HCT116 (cell line): ENCODE results near the gene FBRS. TPM values are rescaled to one million over a fixed set of nuclear protein-coding genes. Genes with fewer than 3 reads are reported as not detected.

Source experiments
- ATAC-seq: fragments of 200-7000 bp; cut with Tn5 transposase; 2 replicates; pipeline ENCODE4 v1.9.1; 2020; ENCODE audit warnings: mild to moderate bottlenecking, moderate library complexity
- BruUV-seq: library from RNA; stranded (reverse); fragments of 400-500 nt; replicated peaks from 2 replicates; lab custom pipeline; 2021; lab: Mats Ljungman, UMichigan
- CTCF ChIA-PET: fragments of 300-600 bp; sonication (Branson Sonifier 250); formaldehyde crosslinking; loops from one replicate; lab custom pipeline; 2021; ENCODE audit warnings: antibody characterized with exemption; lab: Charles Lee
- POLR2A ChIA-PET: fragments of 300-600, 350-600 bp; sonication (Branson Sonifier 250); formaldehyde crosslinking; loops from one replicate; lab custom pipeline; 2021; ENCODE audit warnings: antibody characterized with exemption; lab: Charles Lee
- RAD21 ChIA-PET, 2 experiments: fragments of 300-600 bp; sonication (Branson Sonifier 250); formaldehyde crosslinking; loops; one replicate each; lab custom pipeline; 2023; ENCODE audit warnings: low total read pairs in 2 of 2; ENCODE audit not compliant: uncharacterized antibody in 2 of 2, unreplicated experiment in 2 of 2, low non-redundant PET in 1 of 2; lab: Charles Lee
- DNase-seq: peaks from one replicate; pipeline ENCODE4 v3.0.0-alpha.2; 2010; ENCODE audit warnings: low read depth, low spot score
- H2AFZ ChIP-seq: fragments of 200-600 bp; shearing (Covaris generic), sonication (generic); 2 replicates; pipeline ENCODE4 v1.6.1; 2017; ENCODE audit warnings: low read depth, mixed run types, mixed read lengths, antibody characterized with exemption, low read length; ENCODE audit not compliant: poor library complexity, severe bottlenecking
- H3K27ac ChIP-seq: 2 replicates; pipeline ENCODE4 v1.5.1; 2012; ENCODE audit warnings: low read depth, low read length
- H3K27me3 ChIP-seq: fragments of 200-600 bp; sonication (generic); 2 replicates; pipeline ENCODE4 v1.6.1; 2016; ENCODE audit warnings: mixed run types, low read length, mixed read lengths; ENCODE audit not compliant: insufficient read depth
- H3K36me3 ChIP-seq, 2 experiments: fragments of 200-500 bp in 1 of 2; fragments of 200-600 bp in 1 of 2; sonication (Bioruptor generic) in 1 of 2; sonication (generic) in 1 of 2; 2 replicates each; pipeline versions ENCODE4 v1.5.1 to v1.6.1; 2014 to 2016; ENCODE audit warnings: low read length in 2 of 2, inconsistent platforms in 1 of 2, mixed read lengths in 1 of 2, mixed run types in 1 of 2; ENCODE audit not compliant: insufficient read depth in 2 of 2, control insufficient read depth in 1 of 2
- H3K4me1 ChIP-seq, 2 experiments: fragments of 200-600 bp in 1 of 2; sonication (generic) in 1 of 2; 2 replicates each; pipeline versions ENCODE4 v1.5.1 to v1.6.1; 2012 to 2017; ENCODE audit warnings: low read length in 2 of 2, inconsistent platforms in 1 of 2, mild to moderate bottlenecking in 1 of 2, mixed read lengths in 1 of 2, mixed run types in 1 of 2, moderate library complexity in 1 of 2; ENCODE audit not compliant: insufficient read depth in 2 of 2, control insufficient read depth in 1 of 2
- H3K4me2 ChIP-seq: fragments of 200-600 bp; sonication (generic); 2 replicates; pipeline ENCODE4 v1.6.1; 2017; ENCODE audit warnings: mixed run types, low read length, mixed read lengths
- H3K4me3 ChIP-seq, 2 experiments: fragments of 200-600 bp in 1 of 2; sonication (generic) in 1 of 2; replicated peaks in 1 of 2; 2 replicates each; pipeline ENCODE4 v1.5.1; 2011 to 2016; ENCODE audit warnings: low read length in 2 of 2, control low read depth in 1 of 2, low read depth in 1 of 2, mild to moderate bottlenecking in 1 of 2, mixed read lengths in 1 of 2, mixed run types in 1 of 2
- H3K79me2 ChIP-seq: fragments of 200-600 bp; sonication (generic); 2 replicates; pipeline ENCODE4 v1.6.1; 2017; ENCODE audit warnings: mild to moderate bottlenecking, mixed run types, low read length, moderate library complexity, mixed read lengths; ENCODE audit not compliant: insufficient read depth
- H3K9ac ChIP-seq: fragments of 200-600 bp; sonication (generic); 2 replicates; pipeline ENCODE4 v1.6.1; 2016; ENCODE audit warnings: low read length, mixed read lengths
- H3K9me2 ChIP-seq: fragments of 200-600 bp; sonication (generic), shearing (Covaris generic); 2 replicates; pipeline ENCODE4 v1.6.1; 2017; ENCODE audit warnings: mixed run types, mild to moderate bottlenecking, moderate library complexity; ENCODE audit not compliant: insufficient read depth
- H3K9me3 ChIP-seq, 2 experiments: fragments of 200-500 bp in 1 of 2; fragments of 200-600 bp in 1 of 2; sonication (Bioruptor generic) in 1 of 2; sonication (generic) in 1 of 2; 2 replicates each; pipeline ENCODE4 v1.6.1; 2014 to 2017; ENCODE audit warnings: low read length in 2 of 2, mixed read lengths in 2 of 2, inconsistent platforms in 1 of 2, low read depth in 1 of 2, mild to moderate bottlenecking in 1 of 2, mixed run types in 1 of 2, moderate library complexity in 1 of 2; ENCODE audit not compliant: control insufficient read depth in 1 of 2, insufficient read depth in 1 of 2
- H4K20me1 ChIP-seq: fragments of 200-600 bp; sonication (generic), shearing (Covaris generic); 2 replicates; pipeline ENCODE4 v1.6.1; 2017; ENCODE audit warnings: mixed run types, mild to moderate bottlenecking, moderate library complexity; ENCODE audit not compliant: insufficient read depth
- CEBPB ChIP-seq: IDR thresholded peaks from 2 replicates; pipeline ENCODE4 v1.6.1; 2012; ENCODE audit warnings: low read depth
- EGR1 ChIP-seq: IDR thresholded peaks from 2 replicates; pipeline ENCODE4 v1.6.1; 2012; ENCODE audit warnings: low read depth
- ELF1 ChIP-seq: IDR thresholded peaks from 2 replicates; pipeline ENCODE4 v1.6.1; 2012; ENCODE audit warnings: low read depth, borderline replicate concordance
- JUND ChIP-seq: IDR thresholded peaks from 2 replicates; pipeline ENCODE4 v1.6.1; 2012
- POLR2AphosphoS5 ChIP-seq: IDR thresholded peaks from 2 replicates; pipeline ENCODE4 v1.6.1; 2011; ENCODE audit warnings: mild to moderate bottlenecking, low read depth, low read length, moderate library complexity
- SIN3A ChIP-seq: IDR thresholded peaks from 2 replicates; pipeline ENCODE4 v1.6.1; 2012; ENCODE audit warnings: low read depth
- SP1 ChIP-seq: IDR thresholded peaks from 2 replicates; pipeline ENCODE4 v1.6.1; 2012; ENCODE audit warnings: low read depth
- TCF7L2 ChIP-seq: IDR thresholded peaks from 2 replicates; pipeline ENCODE4 v1.7.0; 2011; ENCODE audit warnings: borderline replicate concordance, inconsistent platforms; ENCODE audit not compliant: insufficient read depth, insufficient read length; ENCODE audit errors: extremely low read depth
- YY1 ChIP-seq: IDR thresholded peaks from 2 replicates; pipeline ENCODE4 v1.6.1; 2011; ENCODE audit warnings: low read length, low read depth, moderate library complexity, mild to moderate bottlenecking; ENCODE audit not compliant: insufficient replicate concordance; ENCODE audit errors: extremely low read depth
- ZFX ChIP-seq: fragments of 450-650 bp; IDR thresholded peaks from 2 replicates; pipeline ENCODE4 v1.6.1; 2017
- intact Hi-C: fragments of 100-400 bp; cut with micrococcal nuclease; formaldehyde crosslinking; loops from 2 replicates; pipeline ENCODE4 v1.10.0; 2022
- total RNA-seq: library from RNA; stranded (reverse); gene quantifications from one replicate; pipeline ENCODE4 v1.2.1, GENCODE V29; 2021; ENCODE audit not compliant: unreplicated experiment
- TF ChIP-seq, protein P1 (sequence below), 3 experiments: fragments of 200-600 bp in 1 of 3; sonication (generic) in 1 of 3; IDR thresholded peaks in 2 of 3; conservative IDR thresholded peaks in 1 of 3; 2 replicates each; pipeline ENCODE4 v1.5.1; 2012 to 2017; ENCODE audit warnings: low read depth in 2 of 3, low read length in 2 of 3, antibody characterized with exemption in 1 of 3, borderline replicate concordance in 1 of 3, control low read depth in 1 of 3, mild to moderate bottlenecking in 1 of 3, mixed read lengths in 1 of 3, mixed run types in 1 of 3, moderate library complexity in 1 of 3; ENCODE audit not compliant: insufficient read depth in 1 of 3
- TF ChIP-seq, protein P2 (sequence below): IDR thresholded peaks from 2 replicates; pipeline ENCODE4 v1.6.1; 2012

Gene FBRS
- total RNA-seq, 1 experiment from 2014 or later = 65.3 TPM

DNA sequence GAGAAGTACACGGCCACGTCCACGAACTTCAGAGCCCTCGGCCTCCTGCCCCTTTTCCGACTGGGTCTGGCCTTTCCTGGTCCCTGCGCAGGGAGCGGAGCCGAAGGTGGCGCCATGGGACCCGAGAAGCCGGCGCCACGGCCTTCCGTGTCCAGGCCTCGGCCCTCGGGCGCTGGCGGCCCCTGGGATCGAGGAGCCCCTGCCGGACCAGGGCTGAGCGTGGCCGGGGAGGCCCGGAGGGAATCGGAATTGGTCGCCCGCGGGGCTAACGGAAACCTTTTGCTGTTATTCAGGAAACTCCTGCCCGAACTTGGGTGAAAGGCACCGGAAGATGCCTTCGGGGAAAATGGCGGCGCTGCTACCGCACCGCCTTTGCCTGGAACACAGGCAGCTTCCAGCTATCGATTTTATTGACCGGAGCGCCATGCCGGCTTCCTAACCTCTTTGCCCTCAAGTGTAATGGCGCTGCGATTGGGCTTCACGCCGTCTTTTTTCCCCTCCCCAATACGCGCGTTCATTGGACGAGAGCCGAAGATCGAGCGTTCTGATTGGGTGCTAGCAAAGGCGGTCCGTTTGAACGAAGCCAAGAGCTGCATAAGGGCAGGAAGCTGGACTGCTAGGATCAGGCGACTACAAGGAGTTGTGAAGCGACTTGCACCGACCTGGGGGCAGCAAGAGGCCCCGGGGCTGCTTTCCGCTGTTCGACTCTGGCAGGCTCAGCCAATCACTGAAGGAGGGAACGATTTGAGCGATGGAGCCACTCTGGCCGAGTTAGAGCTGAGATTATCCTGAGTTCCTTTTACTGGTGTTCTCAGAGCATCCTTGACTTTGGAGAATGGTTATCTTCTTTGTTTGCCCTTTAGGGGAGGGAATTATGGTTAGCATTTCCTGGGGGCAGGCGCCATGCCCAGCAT, 48.0 kb upstream of the FBRS start, which contains the start of gene ZNF689:
ZNF689 (minus strand) TSS at position 464 of the 914 bp plus-strand sequence; CDS start at position 116, 348 bp downstream.
- peak within 1 kb of the TSS; percentile 95 for H3K9ac ChIP-seq
- intact Hi-C loops = no loop called here
- peaks cover 2 to 3% of the 10 kb centered on the region in 2 experiments; a peak in 2 of 4 replicates for H3K36me3 ChIP-seq
- no peaks in the 10 kb centered on the region for H3K9me2 ChIP-seq
- RAD21 ChIA-PET = interaction anchor here in 1 of 2 experiments (0.7 kb wide), 1 partner anchor 12 kb away, joined by 3 read pairs; no protein-coding TSS in a partner anchor
- TF ChIP-seq SP1 (peak; percentile 100), YY1 (peak; percentile 100), ELF1 (peak; percentile 60; the same call in 1 of the 2 replicates), CEBPB (no peak), ZFX (peak; percentile 99), SIN3A (peak; percentile 37; the same call in 1 of the 2 replicates), POLR2AphosphoS5 (peak; percentile 76), EGR1 (peak; percentile 57), TCF7L2 (peak; percentile 80), JUND (no peak)
- TF ChIP-seq, protein P1, sequence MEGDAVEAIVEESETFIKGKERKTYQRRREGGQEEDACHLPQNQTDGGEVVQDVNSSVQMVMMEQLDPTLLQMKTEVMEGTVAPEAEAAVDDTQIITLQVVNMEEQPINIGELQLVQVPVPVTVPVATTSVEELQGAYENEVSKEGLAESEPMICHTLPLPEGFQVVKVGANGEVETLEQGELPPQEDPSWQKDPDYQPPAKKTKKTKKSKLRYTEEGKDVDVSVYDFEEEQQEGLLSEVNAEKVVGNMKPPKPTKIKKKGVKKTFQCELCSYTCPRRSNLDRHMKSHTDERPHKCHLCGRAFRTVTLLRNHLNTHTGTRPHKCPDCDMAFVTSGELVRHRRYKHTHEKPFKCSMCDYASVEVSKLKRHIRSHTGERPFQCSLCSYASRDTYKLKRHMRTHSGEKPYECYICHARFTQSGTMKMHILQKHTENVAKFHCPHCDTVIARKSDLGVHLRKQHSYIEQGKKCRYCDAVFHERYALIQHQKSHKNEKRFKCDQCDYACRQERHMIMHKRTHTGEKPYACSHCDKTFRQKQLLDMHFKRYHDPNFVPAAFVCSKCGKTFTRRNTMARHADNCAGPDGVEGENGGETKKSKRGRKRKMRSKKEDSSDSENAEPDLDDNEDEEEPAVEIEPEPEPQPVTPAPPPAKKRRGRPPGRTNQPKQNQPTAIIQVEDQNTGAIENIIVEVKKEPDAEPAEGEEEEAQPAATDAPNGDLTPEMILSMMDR (IDR thresholded peaks at IDR 0.05 in 2 of 3, conservative IDR thresholded peaks at IDR 0.05 in 1 of 3; ENCODE audit: borderline replicate concordance in 1 of 3, insufficient read depth in 1 of 3, low read depth in 2 of 3, low read length in 2 of 3) = no peak
- TF ChIP-seq, protein P2, sequence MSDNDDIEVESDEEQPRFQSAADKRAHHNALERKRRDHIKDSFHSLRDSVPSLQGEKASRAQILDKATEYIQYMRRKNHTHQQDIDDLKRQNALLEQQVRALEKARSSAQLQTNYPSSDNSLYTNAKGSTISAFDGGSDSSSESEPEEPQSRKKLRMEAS = peak; percentile 53; the same call in 1 of the 2 replicates
- CTCF ChIA-PET = interaction anchor here (1.2 to 1.3 kb wide), 3 partner anchors 12 to 200 kb away, joined by 3 to 11 read pairs (median 7); partner anchors contain the start of gene DCTPP1
- POLR2A ChIA-PET = interaction anchor here (0.9 to 2.0 kb wide), 5 partner anchors 11 to 180 kb away, joined by 4 to 14 read pairs (median 4); partner anchors contain the start of genes DCTPP1 and SEPHS2
- H3K27ac ChIP-seq = peak within 1 kb of the TSS; percentile 97
- no peaks in the 10 kb centered on the region for H3K27me3 ChIP-seq
- peak within 1 kb of the TSS; percentile 90 for H3K4me2 ChIP-seq
- no peaks in the 10 kb centered on the region for H3K9me3 ChIP-seq
- DNase-seq (peak; percentile 97), ATAC-seq (peak; percentile 81)
- peak within 1 kb of the TSS; percentile 85 to 95 for H3K4me3 ChIP-seq
- no peaks in the 10 kb centered on the region for H4K20me1 ChIP-seq
- no peak within 1 kb of the TSS for H2AFZ ChIP-seq
- H3K79me2 ChIP-seq = peaks cover 16% of the 10 kb centered on the region
- peaks cover 12 to 19% of the 10 kb centered on the region in 2 experiments; a peak in 2 of 4 replicates for H3K4me1 ChIP-seq
- BruUV-seq = TSS peak; percentile 80
